CD1c-positive myeloid dendritic cell (primary cell): Measurements from ENCODE around the gene PCDH17.

Experiments used
- DNase-seq: peaks from one replicate; pipeline ENCODE4 v3.0.0-alpha.2; 2016; ENCODE audit errors: extremely low spot score

PCDH17 gene

GRCh38 chr13:57739089-57739488, 107.5 kb downstream of the PCDH17 start:
- DNase-seq = no peak

DNA sequence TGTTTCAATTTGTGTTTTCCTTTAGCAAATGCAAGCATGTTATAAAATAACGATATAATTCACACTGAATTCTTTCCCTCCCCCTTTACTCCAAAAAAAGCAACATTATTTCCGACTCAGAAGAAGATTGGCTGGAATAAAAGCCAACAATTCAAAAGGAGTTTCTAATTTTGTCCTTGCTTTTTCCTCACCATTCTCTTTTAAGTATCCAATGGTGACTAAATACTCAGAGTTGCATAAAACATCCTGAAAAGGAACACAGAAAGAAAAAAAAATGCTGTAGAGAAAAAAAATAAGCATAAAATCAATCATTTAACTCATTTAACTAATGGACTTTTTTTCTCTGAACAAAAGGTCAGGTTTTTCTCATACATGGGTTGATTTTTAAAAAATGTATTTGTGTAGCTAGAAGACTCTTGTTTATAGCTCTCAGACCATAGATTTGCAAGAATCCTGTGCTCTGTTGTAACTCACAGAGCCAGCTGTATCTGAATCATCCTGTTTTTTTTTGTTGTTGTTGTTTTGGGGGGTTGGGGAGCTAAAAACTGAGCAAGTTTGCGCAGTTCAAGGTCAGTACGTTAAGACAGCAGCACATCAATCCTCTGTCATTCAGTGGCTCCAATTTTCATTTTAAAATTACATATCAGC, 108.1 kb downstream of the PCDH17 start:
- DNase-seq = no peak

DNA sequence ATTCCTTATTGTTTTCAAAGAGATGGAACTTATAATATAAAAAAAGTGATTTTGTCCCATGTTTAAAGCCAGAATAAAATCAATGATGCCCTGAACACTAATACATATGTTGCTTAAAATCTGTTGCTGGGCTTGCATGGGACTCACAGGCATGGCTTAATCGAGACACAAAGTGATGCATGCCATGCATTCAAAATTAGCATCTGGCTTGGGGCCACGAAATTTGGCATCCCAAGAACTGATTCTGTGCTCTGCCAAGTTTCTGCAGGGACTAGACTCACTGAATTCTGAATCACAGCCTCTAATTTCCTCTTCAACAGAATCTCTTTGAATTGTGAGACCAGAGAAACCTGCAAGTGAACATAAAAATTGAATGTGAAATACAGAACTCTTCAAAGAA, 109.2 kb downstream of the PCDH17 start:
- no peak for DNase-seq

DNA sequence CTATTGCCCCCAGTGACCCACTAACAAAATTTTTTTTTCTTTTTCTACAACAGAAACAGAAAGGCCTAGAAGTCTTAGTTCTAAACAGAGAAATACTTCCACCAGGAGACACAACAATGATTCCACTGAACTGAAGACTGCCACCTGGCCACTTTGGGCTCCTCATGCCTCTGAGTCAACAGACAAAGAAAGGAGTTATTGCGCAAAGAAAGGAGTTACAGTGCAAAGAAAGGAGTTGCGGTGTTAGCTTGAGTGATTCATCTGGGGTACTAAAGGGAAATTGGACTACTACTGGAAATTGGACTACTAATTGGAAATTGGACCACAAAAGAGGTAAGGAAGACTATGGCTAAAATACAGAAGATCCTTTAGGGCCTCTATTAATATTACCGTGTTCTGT, 116.6 kb downstream of the PCDH17 start:
- DNase-seq = no peak

DNA sequence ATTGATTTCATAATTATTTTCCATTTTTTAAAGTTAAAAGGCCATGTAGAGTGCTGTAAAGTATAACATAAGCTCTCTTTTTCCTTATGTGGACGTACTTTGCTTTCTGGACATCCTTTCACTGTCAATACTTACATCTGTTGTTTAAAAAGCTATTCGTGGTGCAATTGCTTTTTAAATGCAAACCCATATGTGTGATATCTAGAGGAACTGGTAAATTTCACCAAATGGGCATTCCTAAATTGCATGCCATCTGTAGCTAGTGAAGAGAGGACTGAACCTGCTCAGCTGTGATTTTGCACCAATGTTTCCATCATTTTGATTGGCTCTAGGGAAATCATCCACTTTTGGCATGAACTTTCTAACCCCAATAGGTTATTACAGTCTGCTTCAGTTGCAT, 129.4 kb downstream of the PCDH17 start:
- no peak for DNase-seq

GRCh38 chr13:57763689-57764088, 132.1 kb downstream of the PCDH17 start:
- no peak for DNase-seq
